RPMI7951 (cell line): ENCODE measurements around the gene ADO. TPM values are rescaled to one million over a fixed set of nuclear protein-coding genes. Genes with fewer than 3 reads are reported as not detected.

Experiments used
- total RNA-seq: library from RNA; depleted of rRNA; stranded (reverse); fragments of >200 nt; shearing (Covaris generic); gene quantifications from 2 replicates; pipeline ENCODE4 v1.2.3, GENCODE V29; 2014; rRNA removed

ADO gene
- total RNA-seq, 1 experiment from 2014 or later, result 31.7 TPM

Other genes with a start within 250 kb of the ADO start
- gene EGR2, start 11.6 kb downstream of the ADO start, total RNA-seq, result 2.3 and 5.9 TPM in 2 replicates